Endodermal cell (in vitro differentiated cells): ENCODE results near the gene PAF1. TPM values are rescaled to one million over a fixed set of nuclear protein-coding genes. Genes with fewer than 3 reads are reported as not detected.

Source experiments
- DNase-seq: peaks from one replicate; pipeline ENCODE4 v3.0.0-alpha.2; 2017
- H3K27ac ChIP-seq: 2 replicates; pipeline ENCODE4 v1.5.1; 2013; ENCODE audit warnings: mild to moderate bottlenecking, low read depth, low read length, moderate library complexity
- H3K27me3 ChIP-seq: 2 replicates; pipeline ENCODE4 v1.6.1; 2013; ENCODE audit warnings: mild to moderate bottlenecking, low read length, moderate library complexity; ENCODE audit not compliant: insufficient read depth, control insufficient read depth, poor library complexity, severe bottlenecking
- H3K36me3 ChIP-seq: 2 replicates; pipeline ENCODE4 v1.7.0; 2013; ENCODE audit warnings: mild to moderate bottlenecking, low read length, moderate library complexity; ENCODE audit not compliant: control insufficient read depth, insufficient read depth
- H3K4me1 ChIP-seq: one replicate; pipeline ENCODE4 v1.7.0; 2013; ENCODE audit warnings: low read length; ENCODE audit not compliant: control insufficient read depth, insufficient read depth
- H3K4me3 ChIP-seq: 2 replicates; pipeline ENCODE4 v1.5.1; 2013; ENCODE audit warnings: mild to moderate bottlenecking, low read length, moderate library complexity
- H3K9ac ChIP-seq: 2 replicates; pipeline ENCODE4 v1.6.1; 2013; ENCODE audit warnings: mild to moderate bottlenecking, low read length, moderate library complexity; ENCODE audit not compliant: poor library complexity, severe bottlenecking; ENCODE audit errors: extremely low read depth
- H3K9me3 ChIP-seq: 2 replicates; pipeline ENCODE4 v1.6.1; 2013; ENCODE audit warnings: mild to moderate bottlenecking, low read length, moderate library complexity; ENCODE audit not compliant: control insufficient read depth
- H3K27ac Mint-ChIP-seq: 2 replicates; pipeline ENCODE4 v1.8.0; 2020; ENCODE audit warnings: mixed read lengths
- H3K27me3 Mint-ChIP-seq: 2 replicates; pipeline ENCODE4 v1.8.0; 2021; ENCODE audit warnings: mild to moderate bottlenecking, mixed read lengths; ENCODE audit not compliant: insufficient read depth
- H3K36me3 Mint-ChIP-seq: 2 replicates; pipeline ENCODE4 v1.8.0; 2020; ENCODE audit warnings: low read depth, mixed read lengths
- H3K4me1 Mint-ChIP-seq: 2 replicates; pipeline ENCODE4 v1.8.0; 2020; ENCODE audit warnings: mixed read lengths
- H3K4me3 Mint-ChIP-seq: 2 replicates; pipeline ENCODE4 v1.8.0; 2020; ENCODE audit warnings: mild to moderate bottlenecking, moderate library complexity, mixed read lengths
- H3K9me3 Mint-ChIP-seq: 2 replicates; pipeline ENCODE4 v1.8.0; 2020; ENCODE audit warnings: mild to moderate bottlenecking, mixed read lengths
- CTCF ChIP-seq: fragments of 200-600 bp; sonication (generic); conservative IDR thresholded peaks from 2 replicates; pipeline ENCODE4 v1.5.0; 2021; ENCODE audit warnings: antibody characterized with exemption, mild to moderate bottlenecking
- WGBS, 2 experiments: methylation state at CpG; one replicate each; pipeline versions ENCODE4 v1.1.5 to v1.1.7; 2013; ENCODE audit warnings: missing lambda C conversion rate in 2 of 2, mixed read lengths in 1 of 2; ENCODE audit not compliant: insufficient coverage in 1 of 2, insufficient read length in 1 of 2; 5-methylcytosine and 5-hydroxymethylcytosine counted together
- total RNA-seq, 2 donors: library from RNA; stranded (reverse); fragmentation: NEBNext Ultra II Directional in 1 of 2; extraction: Animal tissue kit (Norgen Biotek cat#: 25700) in 1 of 2; gene quantifications; 2 replicates in 1 of 2; 3 replicates in 1 of 2; pipeline ENCODE4 v1.2.1, GENCODE V29; 2021

The PAF1 gene
- total RNA-seq, 2 donors from 2014 or later = 28.4 to 28.8 TPM

GRCh38 chr19:39400061-39400460 lies 9.2 kb upstream of the PAF1 start:
- Histone ChIP-seq H3K9me3 (no peaks in the 10 kb centered on the region), H3K36me3 (peaks cover 12% of the 10 kb centered on the region), H3K9ac (no peak overlapping the region), H3K4me1 (peaks cover 21% of the 10 kb centered on the region), H3K27me3 (no peaks in the 10 kb centered on the region), H3K4me3 (no peak overlapping the region), H3K27ac (no peak overlapping the region)
- Mint-ChIP-seq H3K27me3 (no peaks in the 10 kb centered on the region), H3K9me3 (no peaks in the 10 kb centered on the region), H3K4me3 (no peak overlapping the region), H3K36me3 (peaks cover 18% of the 10 kb centered on the region), H3K4me1 (peaks cover 39% of the 10 kb centered on the region), H3K27ac (peak overlapping the region; percentile 1)
- WGBS, 2 experiments = 87 to 100% methylated on average over 3 to 4 of the region's 4 CpGs
- DNase-seq = no peak
- no peak for TF ChIP-seq CTCF

GRCh38 chr19:39399668-39400050 lies 8.8 kb upstream of the PAF1 start:
- no peaks in the 10 kb centered on the region for H3K27me3 Mint-ChIP-seq
- H3K9me3 Mint-ChIP-seq = no peaks in the 10 kb centered on the region
- Histone ChIP-seq H3K4me3 (no peak overlapping the region), H3K4me1 (peaks cover 21% of the 10 kb centered on the region), H3K27me3 (no peaks in the 10 kb centered on the region), H3K27ac (no peak overlapping the region), H3K36me3 (peaks cover 13% of the 10 kb centered on the region), H3K9ac (no peak overlapping the region), H3K9me3 (no peaks in the 10 kb centered on the region)
- peak overlapping the region; percentile 1 for H3K27ac Mint-ChIP-seq
- H3K4me1 Mint-ChIP-seq = peaks cover 39% of the 10 kb centered on the region
- no peak for DNase-seq
- no peak for TF ChIP-seq CTCF
- WGBS, 2 experiments = 96 to 100% methylated on average over 1 to 4 of the region's 4 CpGs
- H3K36me3 Mint-ChIP-seq = peaks cover 22% of the 10 kb centered on the region
- H3K4me3 Mint-ChIP-seq = no peak overlapping the region

- H3K9ac ChIP-seq = no peak overlapping the region
- H3K9me3 ChIP-seq = no peaks in the 10 kb centered on the region
- H3K27me3 Mint-ChIP-seq = no peaks in the 10 kb centered on the region
- H3K27me3 ChIP-seq = no peaks in the 10 kb centered on the region
- peaks cover 31% of the 10 kb centered on the region for H3K36me3 Mint-ChIP-seq
- no peak overlapping the region for H3K4me3 ChIP-seq
- no peak overlapping the region for H3K4me3 Mint-ChIP-seq
- no peak for TF ChIP-seq CTCF
- peaks cover 16% of the 10 kb centered on the region for H3K4me1 ChIP-seq
- no peaks in the 10 kb centered on the region for H3K9me3 Mint-ChIP-seq
- H3K27ac Mint-ChIP-seq = peak overlapping the region; percentile 98
- no peak overlapping the region for H3K27ac ChIP-seq
- DNase-seq = no peak
- H3K4me1 Mint-ChIP-seq = peaks cover 36% of the 10 kb centered on the region
- WGBS, 2 experiments = 92 to 96% methylated on average over 9 to 11 of the region's 11 CpGs
- H3K36me3 ChIP-seq = peaks cover 22% of the 10 kb centered on the region
Measured at GRCh38 chr19:39398297-39398864, 7.5 kb upstream of the PAF1 start.
